Liver (tissue), 2 donors: ENCODE results near the gene OMA1.

ENCODE experiments used
- TAF1 ChIP-seq: conservative IDR thresholded peaks from 2 replicates; pipeline ENCODE4 v1.6.1; 2016; ENCODE audit warnings: antibody characterized with exemption, mild to moderate bottlenecking
- YY1 ChIP-seq: IDR thresholded peaks from 2 replicates; pipeline ENCODE4 v1.6.1; 2016; ENCODE audit warnings: antibody characterized with exemption, mild to moderate bottlenecking
- donor health status: healthy.

DNA sequence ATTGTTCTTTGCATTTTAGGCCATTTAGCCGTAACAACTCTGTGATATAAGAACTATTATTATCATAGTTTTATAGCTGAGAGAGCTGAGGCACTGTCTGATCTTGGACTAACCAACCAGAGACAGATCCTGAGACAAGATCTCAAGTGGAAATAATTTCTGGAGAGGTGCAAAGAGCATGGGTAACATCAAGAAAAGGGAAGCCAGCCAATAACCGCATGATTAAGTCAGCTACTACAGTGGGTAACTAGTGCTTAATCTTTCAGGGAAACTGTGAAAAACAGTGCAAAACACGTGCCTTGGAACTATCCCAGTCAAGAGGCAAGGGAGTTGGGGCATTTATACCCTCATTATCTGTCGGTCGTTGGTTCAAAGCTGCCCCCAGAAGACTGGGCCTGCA is 105.8 kb downstream of the OMA1 start:
- TF ChIP-seq TAF1: no peak
- TF ChIP-seq YY1: no peak
